ENCODE data around the gene NXPH2.

- TF ChIP-seq CTCF (IDR thresholded peaks at IDR 0.05 in 8 of 11, conservative IDR thresholded peaks at IDR 0.05 in 3 of 11): no peak
- TF ChIP-seq POLR2AphosphoS5 (IDR thresholded peaks at IDR 0.05): no peak
Observed at GRCh38 chr2:138762533-138762932, 17.7 kb downstream of the NXPH2 start.

Data from spleen (tissue), 7 donors.